Common myeloid progenitor, CD34-positive (primary cell): ENCODE measurements around the gene RNASE9.

Experiments
- CTCF ChIA-PET: fragments of 350-600 bp; sonication (Branson Sonifier 250); formaldehyde crosslinking; loops from one replicate; lab custom pipeline; 2021; ENCODE audit warnings: antibody characterized with exemption; lab: Charles Lee
- POLR2A ChIA-PET: fragments of 350-600 bp; sonication (Branson Sonifier 250); formaldehyde crosslinking; loops from one replicate; lab custom pipeline; 2021; ENCODE audit warnings: antibody characterized with exemption; lab: Charles Lee
- DNase-seq, 3 donors: peaks; one replicate each; pipeline versions ENCODE4 v3.0.0 to v3.0.0-alpha.2; 2013
- H3K27ac ChIP-seq, 2 experiments: 1 replicate in 1 of 2; 2 replicates in 1 of 2; pipeline ENCODE4 v1.7.0; 2013; ENCODE audit warnings: inconsistent platforms in 2 of 2, low read length in 2 of 2, mild to moderate bottlenecking in 2 of 2, low read depth in 1 of 2, moderate library complexity in 1 of 2; ENCODE audit not compliant: severe bottlenecking in 2 of 2, insufficient read depth in 1 of 2, poor library complexity in 1 of 2
- H3K27me3 ChIP-seq, 5 experiments: replicated peaks in 2 of 5; 1 replicate in 3 of 5; 2 replicates in 2 of 5; pipeline versions ENCODE4 v1.6.1 to v1.7.0; 2013; ENCODE audit warnings: low read length in 4 of 5, mild to moderate bottlenecking in 2 of 5, moderate library complexity in 2 of 5, inconsistent platforms in 1 of 5; ENCODE audit not compliant: insufficient read depth in 5 of 5, control insufficient read depth in 4 of 5
- H3K36me3 ChIP-seq, 4 experiments: 1 replicate in 2 of 4; 2 replicates in 2 of 4; pipeline versions ENCODE4 v1.6.1 to v1.7.0; 2013; ENCODE audit warnings: low read length in 3 of 4, control low read depth in 1 of 4, mild to moderate bottlenecking in 1 of 4; ENCODE audit not compliant: control insufficient read depth in 4 of 4, insufficient read depth in 4 of 4
- H3K4me1 ChIP-seq, 4 experiments: 1 replicate in 3 of 4; 2 replicates in 1 of 4; pipeline versions ENCODE4 v1.6.1 to v1.7.1; 2013; ENCODE audit warnings: low read length in 3 of 4, mild to moderate bottlenecking in 3 of 4, control low read depth in 1 of 4, inconsistent platforms in 1 of 4, moderate library complexity in 1 of 4; ENCODE audit not compliant: control insufficient read depth in 4 of 4, insufficient read depth in 4 of 4; ENCODE audit errors: control extremely low read depth in 1 of 4
- H3K4me3 ChIP-seq, 7 experiments: 1 replicate in 4 of 7; 2 replicates in 3 of 7; pipeline versions ENCODE4 v1.5.1 to v1.7.0; 2013; ENCODE audit warnings: mild to moderate bottlenecking in 7 of 7, low read length in 6 of 7, moderate library complexity in 6 of 7, inconsistent platforms in 2 of 7, low read depth in 2 of 7, control low read depth in 1 of 7; ENCODE audit not compliant: insufficient read depth in 4 of 7, control insufficient read depth in 1 of 7; ENCODE audit errors: extremely low read depth in 1 of 7
- H3K9me3 ChIP-seq, 5 experiments: 1 replicate in 4 of 5; 2 replicates in 1 of 5; pipeline versions ENCODE4 v1.6.1 to v1.7.1; 2013; ENCODE audit warnings: low read length in 4 of 5, mild to moderate bottlenecking in 2 of 5, inconsistent platforms in 1 of 5, low read depth in 1 of 5, moderate library complexity in 1 of 5; ENCODE audit not compliant: control insufficient read depth in 4 of 5, insufficient read depth in 2 of 5; ENCODE audit errors: control extremely low read depth in 1 of 5
- WGBS: methylation state at CpG from one replicate; pipeline ENCODE4 v1.1.5; 2013; ENCODE audit not compliant: insufficient coverage; 5-methylcytosine and 5-hydroxymethylcytosine counted together

The RNASE9 gene

DNA sequence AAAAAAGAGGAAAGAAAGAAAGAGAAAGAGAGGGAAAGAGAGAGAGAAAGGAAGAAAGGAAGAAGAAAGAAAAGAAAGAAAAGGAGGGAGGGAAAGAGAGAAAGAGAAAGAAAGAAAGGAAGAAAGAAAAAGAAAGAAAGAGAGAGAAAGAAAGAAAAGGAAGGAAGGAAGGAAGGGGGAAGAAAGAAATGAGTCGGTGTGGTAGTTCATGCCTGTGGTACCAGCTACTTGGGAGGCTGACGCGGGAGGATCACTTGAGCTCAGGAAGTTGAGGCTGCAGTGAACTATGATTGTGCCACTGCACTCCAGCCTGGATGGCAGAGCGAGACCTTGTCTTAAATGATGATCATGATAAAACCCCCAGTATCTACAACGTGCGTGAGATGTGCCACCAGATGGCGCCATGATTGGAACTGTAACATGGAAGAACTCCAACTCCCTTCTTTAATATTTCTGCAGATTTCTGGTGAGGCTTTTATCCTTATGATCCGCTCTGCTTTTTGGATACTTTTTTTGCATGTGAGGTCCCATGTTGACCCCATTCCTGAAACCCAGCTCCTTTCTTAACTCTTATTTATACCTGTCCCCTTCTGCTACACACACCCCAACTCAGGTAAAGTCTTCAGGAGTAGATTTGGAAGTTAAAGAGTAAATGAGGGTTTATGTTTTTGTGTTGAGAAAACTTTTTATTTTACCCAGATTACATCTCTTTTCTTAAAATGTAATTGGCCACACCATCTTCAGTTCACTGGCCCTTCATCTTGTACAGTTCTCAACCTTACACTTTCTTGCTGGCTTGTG, 29.9 kb downstream of the RNASE9 start:
- no peaks in the 10 kb centered on the region for H3K36me3 ChIP-seq
- H3K4me3 ChIP-seq = no peak overlapping the region
- ChIA-PET POLR2A (interaction anchor here (0.5 kb wide), 1 partner anchor 22 kb away, joined by 3 read pairs; no protein-coding TSS in a partner anchor), CTCF (interaction anchor here (0.6 to 3.4 kb wide), 15 partner anchors 9 to 517 kb away, joined by 3 to 24 read pairs (median 3); partner anchors contain the start of gene PIP4P1)
- H3K4me1 ChIP-seq = peaks cover 0 to 12% (median 0%) of the 10 kb centered on the region in 4 experiments
- H3K9me3 ChIP-seq = no peaks in the 10 kb centered on the region
- H3K27me3 ChIP-seq = no peaks in the 10 kb centered on the region
- H3K27ac ChIP-seq = no peak overlapping the region
- peak; percentile 85 to 92 (median 89) for DNase-seq
- 2% methylated on average over 4 of the region's 8 CpGs for WGBS

- Histone ChIP-seq H3K4me1 (peaks cover 0 to 12% (median 0%) of the 10 kb centered on the region in 4 experiments), H3K27ac (no peak overlapping the region), H3K36me3 (no peaks in the 10 kb centered on the region), H3K9me3 (no peaks in the 10 kb centered on the region), H3K27me3 (no peaks in the 10 kb centered on the region), H3K4me3 (no peak overlapping the region)
- no CpG with 5 or more reads among the region's 3 CpGs for WGBS
- POLR2A ChIA-PET = no interaction called here
- CTCF ChIA-PET = interaction anchor here (1.1 to 3.4 kb wide), 10 partner anchors 10 to 107 kb away, joined by 3 to 24 read pairs (median 4); partner anchors contain the start of gene PIP4P1
- no peak for DNase-seq
Observed at GRCh38 chr14:20529806-20530205, 31.0 kb downstream of the RNASE9 start.

DNA sequence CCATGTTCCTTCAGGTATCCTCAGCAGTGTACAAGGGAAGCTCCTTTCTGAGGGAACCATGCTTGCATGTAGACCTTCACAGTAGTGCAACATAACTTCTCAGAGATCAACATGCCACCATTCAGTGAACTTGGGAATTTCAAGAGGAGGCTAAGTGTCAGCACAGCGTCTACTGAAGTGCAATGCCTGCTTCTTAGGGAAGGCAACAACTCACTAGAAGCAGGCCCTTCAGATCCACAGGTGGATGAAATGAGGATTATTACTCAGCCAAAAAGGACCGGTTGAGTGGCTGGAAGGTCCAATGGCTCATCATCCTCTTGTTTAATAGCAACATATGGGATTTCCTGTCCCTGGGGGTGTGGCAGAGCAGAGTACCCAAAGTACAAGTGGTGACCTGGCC, 36.8 kb downstream of the RNASE9 start:
- no peak overlapping the region for H3K27ac ChIP-seq
- peaks cover 0 to 6% (median 0%) of the 10 kb centered on the region in 4 experiments for H3K4me1 ChIP-seq
- POLR2A ChIA-PET = no interaction called here
- no peak overlapping the region for H3K4me3 ChIP-seq
- WGBS = 100% methylated on average over 2 of the region's 2 CpGs
- no peaks in the 10 kb centered on the region for H3K27me3 ChIP-seq
- CTCF ChIA-PET = interaction anchor here (0.5 to 0.9 kb wide), 2 partner anchors 11 to 217 kb away, joined by 3 read pairs; no protein-coding TSS in a partner anchor
- DNase-seq = no peak
- peaks cover 0 to 6% (median 2%) of the 10 kb centered on the region in 5 experiments for H3K9me3 ChIP-seq
- H3K36me3 ChIP-seq = no peaks in the 10 kb centered on the region

GRCh38 chr14:20522332-20522731, 38.5 kb downstream of the RNASE9 start:
- Histone ChIP-seq H3K27ac (no peak overlapping the region), H3K36me3 (no peaks in the 10 kb centered on the region), H3K27me3 (no peaks in the 10 kb centered on the region), H3K9me3 (peaks cover 0 to 6% (median 2%) of the 10 kb centered on the region in 5 experiments), H3K4me3 (no peak overlapping the region), H3K4me1 (no peaks in the 10 kb centered on the region)
- no CpG with 5 or more reads among the region's 1 CpG for WGBS
- POLR2A ChIA-PET = interaction anchor here (0.6 kb wide), 1 partner anchor 36 kb away, joined by 3 read pairs; no protein-coding TSS in a partner anchor
- CTCF ChIA-PET = no interaction called here
- DNase-seq = no peak

- H3K4me3 ChIP-seq = no peak overlapping the region
- 90% methylated on average over 2 of the region's 4 CpGs for WGBS
- no peak for DNase-seq
- H3K27me3 ChIP-seq = peaks cover 0 to 2% (median 0%) of the 10 kb centered on the region in 5 experiments
- CTCF ChIA-PET = interaction anchor here (1.3 to 1.8 kb wide), 2 partner anchors 12 to 91 kb away, joined by 3 to 5 read pairs; no protein-coding TSS in a partner anchor
- no peaks in the 10 kb centered on the region for H3K36me3 ChIP-seq
- no peaks in the 10 kb centered on the region for H3K4me1 ChIP-seq
- peaks cover 0 to 6% (median 2%) of the 10 kb centered on the region in 5 experiments for H3K9me3 ChIP-seq
- POLR2A ChIA-PET = no interaction called here
- no peak overlapping the region for H3K27ac ChIP-seq
Observed at GRCh38 chr14:20516921-20517320, 43.9 kb downstream of the RNASE9 start.

DNA sequence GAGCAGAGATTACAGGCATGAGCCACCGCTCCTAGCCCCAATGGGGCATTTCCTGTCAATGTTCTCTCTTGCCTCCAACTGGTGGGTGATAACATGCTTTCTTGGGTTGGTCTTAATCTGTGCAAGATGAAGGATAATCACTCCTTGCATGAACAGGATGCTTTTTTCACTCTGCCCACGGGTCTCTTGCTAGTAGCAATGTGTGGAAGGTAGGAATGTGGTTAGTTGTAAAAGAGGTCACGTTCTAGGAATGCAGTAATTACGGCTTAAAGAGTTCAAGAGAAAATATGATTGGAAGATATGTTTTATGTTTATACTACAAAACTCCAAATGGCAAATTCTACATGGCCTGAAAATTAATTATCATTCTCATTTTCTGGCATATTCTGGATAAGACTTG, 45.0 kb downstream of the RNASE9 start:
- ChIA-PET CTCF (no interaction called here), POLR2A (no interaction called here)
- no peak for DNase-seq
- Histone ChIP-seq H3K4me3 (no peak overlapping the region), H3K9me3 (peaks cover 0 to 6% (median 2%) of the 10 kb centered on the region in 5 experiments), H3K4me1 (no peaks in the 10 kb centered on the region), H3K36me3 (no peaks in the 10 kb centered on the region), H3K27ac (no peak overlapping the region), H3K27me3 (peaks cover 0 to 2% (median 0%) of the 10 kb centered on the region in 5 experiments)
- WGBS = 58% methylated on average over 2 of the region's 4 CpGs
